GM23248 (cell line): ENCODE results near the gene FRS3. TPM values are rescaled to one million over a fixed set of nuclear protein-coding genes. Genes with fewer than 3 reads are reported as not detected.

Experiments used
- DNase-seq: peaks from one replicate; pipeline ENCODE4 v3.0.0-alpha.2; 2015
- H2AFZ ChIP-seq: fragments of 200-600 bp; sonication (generic); 2 replicates; pipeline ENCODE4 v1.6.1; 2016; ENCODE audit warnings: antibody characterized with exemption
- H3F3A ChIP-seq: fragments of 200-600 bp; sonication (generic); 2 replicates; pipeline ENCODE4 v1.6.1; 2016; ENCODE audit warnings: mild to moderate bottlenecking, antibody characterized with exemption, mixed run types; ENCODE audit not compliant: insufficient read depth
- H3K27ac ChIP-seq: fragments of 200-600 bp; sonication (generic); 2 replicates; pipeline ENCODE4 v1.5.1; 2016; ENCODE audit warnings: mild to moderate bottlenecking
- H3K27me3 ChIP-seq: fragments of 200-600 bp; sonication (generic); replicated peaks from 2 replicates; pipeline ENCODE4 v1.6.1; 2016; ENCODE audit warnings: mild to moderate bottlenecking; ENCODE audit not compliant: insufficient read depth
- H3K36me3 ChIP-seq: fragments of 200-600 bp; sonication (generic); 2 replicates; pipeline ENCODE4 v1.6.1; 2016; ENCODE audit warnings: low read depth, mild to moderate bottlenecking
- H3K4me1 ChIP-seq: fragments of 200-600 bp; sonication (generic); 2 replicates; pipeline ENCODE4 v1.6.1; 2016; ENCODE audit warnings: mild to moderate bottlenecking; ENCODE audit not compliant: insufficient read depth
- H3K4me2 ChIP-seq: fragments of 200-600 bp; sonication (generic); one replicate; pipeline ENCODE4 v1.6.1; 2016; ENCODE audit warnings: mild to moderate bottlenecking; ENCODE audit not compliant: unreplicated experiment
- H3K4me3 ChIP-seq: fragments of 200-600 bp; sonication (generic); 2 replicates; pipeline ENCODE4 v1.5.1; 2016; ENCODE audit warnings: mild to moderate bottlenecking
- H3K79me2 ChIP-seq: fragments of 200-600 bp; sonication (generic); 2 replicates; pipeline ENCODE4 v1.6.1; 2016; ENCODE audit warnings: mild to moderate bottlenecking; ENCODE audit not compliant: insufficient read depth
- H3K9ac ChIP-seq: fragments of 200-600 bp; sonication (generic); 2 replicates; pipeline ENCODE4 v1.6.1; 2016; ENCODE audit warnings: mild to moderate bottlenecking
- H3K9me2 ChIP-seq: fragments of 200-600 bp; sonication (generic); 2 replicates; pipeline ENCODE4 v1.6.1; 2016; ENCODE audit warnings: mixed run types, mild to moderate bottlenecking, moderate library complexity; ENCODE audit not compliant: insufficient read depth
- H3K9me3 ChIP-seq: fragments of 200-600 bp; sonication (generic); one replicate; pipeline ENCODE4 v1.6.1; 2017; ENCODE audit warnings: low read depth
- H4K20me1 ChIP-seq: fragments of 200-600 bp; sonication (generic); 2 replicates; pipeline ENCODE4 v1.6.0; 2016; ENCODE audit not compliant: insufficient read depth
- EZH2 ChIP-seq: fragments of 200-600 bp; sonication (generic); IDR thresholded peaks from 2 replicates; pipeline ENCODE4 v1.6.1; 2018; ENCODE audit warnings: antibody characterized with exemption, mild to moderate bottlenecking; ENCODE audit not compliant: insufficient read depth, poor library complexity, severe bottlenecking
- EZH2phosphoT487 ChIP-seq: fragments of 200-600 bp; sonication (generic); IDR thresholded peaks from 2 replicates; pipeline ENCODE4 v1.6.1; 2018; ENCODE audit warnings: antibody characterized with exemption, moderate library complexity, mild to moderate bottlenecking, low read depth; ENCODE audit not compliant: insufficient read depth
- WGBS, 2 experiments: methylation state at CpG; one replicate each; pipeline ENCODE4 v1.1.6; 2015 to 2017; ENCODE audit warnings: low lambda C conversion rate in 2 of 2, low coverage in 1 of 2; ENCODE audit errors: missing lambda C conversion rate in 2 of 2; 5-methylcytosine and 5-hydroxymethylcytosine counted together
- in situ Hi-C: fragments of 300-500 bp; cut with MboI; formaldehyde crosslinking; loops from 2 replicates; pipeline ENCODE4 v1.15.0; 2020
- polyA plus RNA-seq: library from polyadenylated mRNA; unstranded; fragments of >200 nt; fragmentation: Nextera tagmentation; extraction: Ambion mirVana; gene quantifications from 2 replicates; pipeline ENCODE4 v1.2.1, GENCODE V29; 2016
- total RNA-seq: library from RNA; depleted of rRNA; stranded (reverse); fragments of >200 nt; shearing (Covaris generic); gene quantifications from 2 replicates; pipeline ENCODE4 v1.2.3, GENCODE V29; 2014

FRS3 gene
- total and polyA plus RNA-seq, 2 experiments from 2014 or later = 2.5 to 3.4 TPM

GRCh38 chr6:41790045-41790444, 10.3 kb upstream of the FRS3 start:
- H3K36me3 ChIP-seq = peaks cover 26% of the 10 kb centered on the region
- DNase-seq = no peak
- no peaks in the 10 kb centered on the region for H3K27me3 ChIP-seq
- H3K4me1 ChIP-seq = peaks cover 4% of the 10 kb centered on the region; the same call in 1 of the 2 replicates
- in situ Hi-C loops = no loop called here
- no peaks in the 10 kb centered on the region for H4K20me1 ChIP-seq
- H3K79me2 ChIP-seq = peaks cover 33% of the 10 kb centered on the region
- WGBS, 2 experiments = 94 to 97% methylated on average over 1 of the region's 1 CpG
- TF ChIP-seq EZH2phosphoT487 = no peak
- TF ChIP-seq EZH2 = no peak
- H2AFZ ChIP-seq = no peak overlapping the region
- peaks cover 16% of the 10 kb centered on the region for H3F3A ChIP-seq
- no peak overlapping the region for H3K27ac ChIP-seq
- no peaks in the 10 kb centered on the region for H3K9me3 ChIP-seq
- no peaks in the 10 kb centered on the region for H3K9me2 ChIP-seq
- no peak overlapping the region for H3K9ac ChIP-seq
- H3K4me2 ChIP-seq = no peak overlapping the region
- H3K4me3 ChIP-seq = no peak overlapping the region

- 81 to 85% methylated on average over 3 of the region's 3 CpGs for WGBS, 2 experiments
- H3K27me3 ChIP-seq = no peaks in the 10 kb centered on the region
- no peak overlapping the region for H3K4me3 ChIP-seq
- H3K4me2 ChIP-seq = no peak overlapping the region
- peaks cover 16% of the 10 kb centered on the region for H3F3A ChIP-seq
- no peaks in the 10 kb centered on the region for H3K9me3 ChIP-seq
- no peak for TF ChIP-seq EZH2phosphoT487
- no peak for TF ChIP-seq EZH2
- peaks cover 4% of the 10 kb centered on the region; the same call in 1 of the 2 replicates for H3K4me1 ChIP-seq
- no peaks in the 10 kb centered on the region for H4K20me1 ChIP-seq
- H3K9ac ChIP-seq = no peak overlapping the region
- no peak for DNase-seq
- no peaks in the 10 kb centered on the region for H3K9me2 ChIP-seq
- no peak overlapping the region for H2AFZ ChIP-seq
- peaks cover 26% of the 10 kb centered on the region for H3K36me3 ChIP-seq
- peaks cover 33% of the 10 kb centered on the region for H3K79me2 ChIP-seq
- in situ Hi-C loops = no loop called here
- no peak overlapping the region for H3K27ac ChIP-seq
These were observed 9.7 kb upstream of the FRS3 start for GRCh38 chr6:41789390-41789724.

GRCh38 chr6:41787219-41787917, 7.7 kb upstream of the FRS3 start, which contains the start of gene TOMM6:
TSS of gene TOMM6 (plus strand) at chr6:41787694. CDS start at chr6:41787698, 4 bp downstream.
- peak within 1 kb of the TSS; percentile 100 for H3K4me3 ChIP-seq
- TF ChIP-seq EZH2 (no peak), EZH2phosphoT487 (no peak)
- H3K36me3 ChIP-seq = peaks cover 26% of the 10 kb centered on the region
- no peaks in the 10 kb centered on the region for H4K20me1 ChIP-seq
- peaks cover 16% of the 10 kb centered on the region for H3F3A ChIP-seq
- 1 to 2% methylated on average over 50 to 55 of the region's 55 CpGs for WGBS, 2 experiments
- H3K9me3 ChIP-seq = no peaks in the 10 kb centered on the region
- H3K4me2 ChIP-seq = peak within 1 kb of the TSS; percentile 84
- H3K9ac ChIP-seq = peak within 1 kb of the TSS; percentile 100
- H3K79me2 ChIP-seq = peaks cover 33% of the 10 kb centered on the region
- H3K27me3 ChIP-seq = no peaks in the 10 kb centered on the region
- peaks cover 4% of the 10 kb centered on the region; the same call in 1 of the 2 replicates for H3K4me1 ChIP-seq
- H3K9me2 ChIP-seq = no peaks in the 10 kb centered on the region
- in situ Hi-C loops = no loop called here
- DNase-seq = peak; percentile 98
- H3K27ac ChIP-seq = peak within 1 kb of the TSS; percentile 88
- peak within 1 kb of the TSS; percentile 98 for H2AFZ ChIP-seq

- DNase-seq = peak; percentile 92
These were observed 6.9 kb upstream of the FRS3 start for GRCh38 chr6:41786451-41787218.

More at GRCh38 chr6:41786451-41787218, 6.9 kb upstream of the FRS3 start:
- Histone ChIP-seq H4K20me1 (no peaks in the 10 kb centered on the region), H3K4me2 (peak overlapping the region; percentile 84), H3K9me2 (no peaks in the 10 kb centered on the region), H3K36me3 (peaks cover 24% of the 10 kb centered on the region), H3K4me3 (peak overlapping the region; percentile 100), H3K9ac (peak overlapping the region; percentile 100), H3K27ac (peak overlapping the region; percentile 88), H3K9me3 (no peaks in the 10 kb centered on the region), H3K27me3 (no peaks in the 10 kb centered on the region), H3F3A (peaks cover 16% of the 10 kb centered on the region), H3K79me2 (peaks cover 33% of the 10 kb centered on the region), H2AFZ (peak overlapping the region; percentile 98), H3K4me1 (peaks cover 4% of the 10 kb centered on the region; the same call in 1 of the 2 replicates)
- WGBS, 2 experiments = 1% methylated on average over 33 to 40 of the region's 58 CpGs
- TF ChIP-seq EZH2 (no peak), EZH2phosphoT487 (no peak)
- in situ Hi-C loops = no loop called here
